ENCODE measurements around the gene CXCL3.
"Not testable (repeated sequence)": the region's sequence is repeated elsewhere in the genome, so short reads cannot be mapped to it uniquely, and the experiment has no call there.

CXCL3 gene

GRCh38 chr4:74038425-74039314 is at the start of gene CXCL3:
Gene CXCL3 (minus strand): TSS chr4:74038689. CDS start chr4:74038611, 78 bp downstream.
- intact Hi-C loops (cut with DNase I): no loop called here

GRCh38 chr4:74087481-74087880 is 49.0 kb upstream of the CXCL3 start:
- intact Hi-C loops (cut with DNase I): no loop called here
- no peak for DNase-seq

More at GRCh38 chr4:74038425-74039314, at the start of gene CXCL3:
- DNase-seq: peak; percentile 23 to 96 (median 46)

- no peak for DNase-seq
- intact Hi-C loops (cut with DNase I): no loop called here
Observed at GRCh38 chr4:74085669-74086068, 47.2 kb upstream of the CXCL3 start.

GRCh38 chr4:74084984-74085383 is 46.5 kb upstream of the CXCL3 start:
- DNase-seq: no peak
- intact Hi-C loops (cut with DNase I): no loop called here

GRCh38 chr4:74083546-74083945 is 45.1 kb upstream of the CXCL3 start:
- DNase-seq: no peak
- intact Hi-C loops (cut with DNase I): no loop called here

GRCh38 chr4:74081035-74081434 is 42.5 kb upstream of the CXCL3 start:
- intact Hi-C loops (cut with DNase I): no loop called here
- DNase-seq: no peak

- DNase-seq; intact Hi-C loops (cut with DNase I): not testable (repeated sequence)
Observed at GRCh38 chr4:74080351-74080750, 41.9 kb upstream of the CXCL3 start.

GRCh38 chr4:74079024-74079423 is 40.5 kb upstream of the CXCL3 start:
- DNase-seq; intact Hi-C loops (cut with DNase I): not testable (repeated sequence)

GRCh38 chr4:74073358-74073757 is 34.9 kb upstream of the CXCL3 start:
- intact Hi-C loops (cut with DNase I): no loop called here
- DNase-seq: no peak

- intact Hi-C loops (cut with DNase I): no loop called here
- DNase-seq: no peak
Observed at GRCh38 chr4:74072739-74073138, 34.2 kb upstream of the CXCL3 start.

- no peak for DNase-seq
- intact Hi-C loops (cut with DNase I): no loop called here
Observed at GRCh38 chr4:74067586-74067985, 29.1 kb upstream of the CXCL3 start.

GRCh38 chr4:74066232-74066631 is 27.7 kb upstream of the CXCL3 start:
- no peak for DNase-seq
- intact Hi-C loops (cut with DNase I): no loop called here

GRCh38 chr4:74065115-74065642 is 26.7 kb upstream of the CXCL3 start:
- DNase-seq: no peak

GRCh38 chr4:74063859-74064258 is 25.4 kb upstream of the CXCL3 start:
- no peak for DNase-seq
- intact Hi-C loops (cut with DNase I): no loop called here

More at GRCh38 chr4:74065115-74065642, 26.7 kb upstream of the CXCL3 start:
- intact Hi-C loops (cut with DNase I): no loop called here

GRCh38 chr4:74062953-74063352 is 24.5 kb upstream of the CXCL3 start:
- intact Hi-C loops (cut with DNase I): no loop called here

GRCh38 chr4:74061430-74061829 is 22.9 kb upstream of the CXCL3 start:
- DNase-seq: no peak
- intact Hi-C loops (cut with DNase I): no loop called here

More at GRCh38 chr4:74062953-74063352, 24.5 kb upstream of the CXCL3 start:
- no peak for DNase-seq

GRCh38 chr4:74059161-74059829 is 20.8 kb upstream of the CXCL3 start:
- intact Hi-C loops (cut with DNase I): no loop called here
- no peak for DNase-seq

GRCh38 chr4:74058048-74058651 is 19.7 kb upstream of the CXCL3 start:
- no peak for DNase-seq
- intact Hi-C loops (cut with DNase I): no loop called here

GRCh38 chr4:74057588-74057987 is 19.1 kb upstream of the CXCL3 start:
- DNase-seq: no peak
- intact Hi-C loops (cut with DNase I): no loop called here

GRCh38 chr4:74056858-74057562 is 18.5 kb upstream of the CXCL3 start:
- DNase-seq: no peak
- intact Hi-C loops (cut with DNase I): no loop called here
